A673 (cell line): ENCODE measurements around the gene PCDHA5. TPM values are rescaled to one million over a fixed set of nuclear protein-coding genes. Genes with fewer than 3 reads are reported as not detected.
A peak's percentile ranks its signal among the peaks of the same experiment; 100 is the strongest.
"Not testable (repeated sequence)": the region's sequence is repeated elsewhere in the genome, so short reads cannot be mapped to it uniquely, and the experiment has no call there.

Experiments
- BruUV-seq: library from RNA; stranded (reverse); fragments of 400-500 nt; replicated peaks from 2 replicates; lab custom pipeline; 2021; lab: Mats Ljungman, UMichigan
- CTCF ChIA-PET: fragments of 300-600 bp; sonication (Branson Sonifier 250); formaldehyde crosslinking; loops from one replicate; lab custom pipeline; 2022; ENCODE audit warnings: antibody characterized with exemption; lab: Charles Lee
- POLR2A ChIA-PET: fragments of 300-600 bp; sonication (Branson Sonifier 250); formaldehyde crosslinking; loops from one replicate; lab custom pipeline; 2022; ENCODE audit warnings: antibody characterized with exemption; ENCODE audit not compliant: low non-redundant PET; lab: Charles Lee
- DNase-seq: peaks from one replicate; pipeline ENCODE4 v3.0.0-alpha.2; 2015; ENCODE audit warnings: low spot score
- H3K27ac ChIP-seq: fragments of 200-600 bp; sonication (generic); 2 replicates; pipeline ENCODE4 v1.5.1; 2016; ENCODE audit warnings: mixed run types, low read depth, mild to moderate bottlenecking, mixed read lengths, antibody characterized with exemption, low read length; ENCODE audit not compliant: poor library complexity, severe bottlenecking
- H3K27me3 ChIP-seq: fragments of 200-600 bp; sonication (generic); replicated peaks from 2 replicates; pipeline ENCODE4 v1.6.1; 2017; ENCODE audit warnings: mixed run types, low read depth, mild to moderate bottlenecking, mixed read lengths, antibody characterized with exemption, low read length; ENCODE audit not compliant: insufficient read depth, poor library complexity
- H3K36me3 ChIP-seq: fragments of 200-600 bp; sonication (generic); 2 replicates; pipeline ENCODE4 v1.6.1; 2016; ENCODE audit warnings: mixed run types, mild to moderate bottlenecking, mixed read lengths, antibody characterized with exemption, low read length; ENCODE audit not compliant: insufficient read depth, poor library complexity, severe bottlenecking
- H3K4me1 ChIP-seq: fragments of 200-600 bp; sonication (generic); 2 replicates; pipeline ENCODE4 v1.6.1; 2017; ENCODE audit warnings: mixed run types, mild to moderate bottlenecking, mixed read lengths, antibody characterized with exemption, low read length; ENCODE audit not compliant: insufficient read depth, poor library complexity, severe bottlenecking
- H3K4me3 ChIP-seq: fragments of 200-600 bp; sonication (generic); 2 replicates; pipeline ENCODE4 v1.5.1; 2016; ENCODE audit warnings: low read depth, mixed run types, mild to moderate bottlenecking, mixed read lengths, low read length; ENCODE audit not compliant: poor library complexity, severe bottlenecking
- H3K9me3 ChIP-seq: fragments of 200-600 bp; sonication (generic); 2 replicates; pipeline ENCODE4 v1.6.1; 2016; ENCODE audit warnings: mixed run types, low read depth, mild to moderate bottlenecking, mixed read lengths, antibody characterized with exemption, low read length; ENCODE audit not compliant: poor library complexity, severe bottlenecking
- EZH2 ChIP-seq: fragments of 200-600 bp; sonication (generic); IDR thresholded peaks from 2 replicates; pipeline ENCODE4 v1.6.1; 2017; ENCODE audit warnings: borderline replicate concordance, low read depth, mild to moderate bottlenecking, mixed read lengths, antibody characterized with exemption, low read length; ENCODE audit not compliant: poor library complexity, severe bottlenecking
- intact Hi-C: fragments of 100-400 bp; cut with micrococcal nuclease; formaldehyde crosslinking; loops from one replicate; pipeline ENCODE4 v1.10.0; 2022; ENCODE audit not compliant: unreplicated experiment
- total RNA-seq: library from RNA; stranded (reverse); gene quantifications from 2 replicates; pipeline ENCODE4 v1.2.3, GENCODE V29; 2021
- TF ChIP-seq, protein P1 (sequence below): fragments of 300-800, 200-600 bp; sonication (generic); conservative IDR thresholded peaks from 2 replicates; pipeline ENCODE4 v1.5.1; 2017; ENCODE audit warnings: low read depth, mild to moderate bottlenecking, antibody characterized with exemption, low read length, moderate library complexity, mixed read lengths

The PCDHA5 gene
- total RNA-seq, 1 experiment from 2014 or later, result 2.1 TPM

DNA sequence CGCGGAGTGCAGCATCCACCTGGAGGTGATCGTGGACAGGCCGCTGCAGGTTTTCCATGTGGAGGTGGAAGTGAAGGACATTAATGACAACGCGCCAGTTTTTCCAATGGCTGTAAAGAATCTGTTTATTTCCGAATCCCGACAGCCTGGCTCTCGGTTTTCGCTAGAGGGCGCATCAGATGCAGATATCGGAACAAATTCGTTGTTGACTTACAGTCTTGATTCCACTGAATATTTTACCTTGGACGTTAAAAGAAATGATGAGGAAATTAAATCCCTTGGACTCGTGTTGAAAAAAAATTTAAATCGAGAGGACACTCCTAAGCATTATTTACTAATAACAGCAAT is 19.9 kb upstream of the PCDHA5 start:
- no peaks in the 10 kb centered on the region for H3K36me3 ChIP-seq
- peak overlapping the region; percentile 51 for H3K4me3 ChIP-seq
- POLR2A ChIA-PET, result no interaction called here
- peak; percentile 57 for DNase-seq
- TF ChIP-seq, protein P1, sequence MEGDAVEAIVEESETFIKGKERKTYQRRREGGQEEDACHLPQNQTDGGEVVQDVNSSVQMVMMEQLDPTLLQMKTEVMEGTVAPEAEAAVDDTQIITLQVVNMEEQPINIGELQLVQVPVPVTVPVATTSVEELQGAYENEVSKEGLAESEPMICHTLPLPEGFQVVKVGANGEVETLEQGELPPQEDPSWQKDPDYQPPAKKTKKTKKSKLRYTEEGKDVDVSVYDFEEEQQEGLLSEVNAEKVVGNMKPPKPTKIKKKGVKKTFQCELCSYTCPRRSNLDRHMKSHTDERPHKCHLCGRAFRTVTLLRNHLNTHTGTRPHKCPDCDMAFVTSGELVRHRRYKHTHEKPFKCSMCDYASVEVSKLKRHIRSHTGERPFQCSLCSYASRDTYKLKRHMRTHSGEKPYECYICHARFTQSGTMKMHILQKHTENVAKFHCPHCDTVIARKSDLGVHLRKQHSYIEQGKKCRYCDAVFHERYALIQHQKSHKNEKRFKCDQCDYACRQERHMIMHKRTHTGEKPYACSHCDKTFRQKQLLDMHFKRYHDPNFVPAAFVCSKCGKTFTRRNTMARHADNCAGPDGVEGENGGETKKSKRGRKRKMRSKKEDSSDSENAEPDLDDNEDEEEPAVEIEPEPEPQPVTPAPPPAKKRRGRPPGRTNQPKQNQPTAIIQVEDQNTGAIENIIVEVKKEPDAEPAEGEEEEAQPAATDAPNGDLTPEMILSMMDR, result peak; percentile 65
- no peak for TF ChIP-seq EZH2
- no peaks in the 10 kb centered on the region for H3K27me3 ChIP-seq
- H3K9me3 ChIP-seq, result peaks cover 17% of the 10 kb centered on the region
- H3K4me1 ChIP-seq, result no peaks in the 10 kb centered on the region
- intact Hi-C loops, result no loop called here
- CTCF ChIA-PET, result no interaction called here
- BruUV-seq, result no TSS peak
- peak overlapping the region; percentile 25 for H3K27ac ChIP-seq

DNA sequence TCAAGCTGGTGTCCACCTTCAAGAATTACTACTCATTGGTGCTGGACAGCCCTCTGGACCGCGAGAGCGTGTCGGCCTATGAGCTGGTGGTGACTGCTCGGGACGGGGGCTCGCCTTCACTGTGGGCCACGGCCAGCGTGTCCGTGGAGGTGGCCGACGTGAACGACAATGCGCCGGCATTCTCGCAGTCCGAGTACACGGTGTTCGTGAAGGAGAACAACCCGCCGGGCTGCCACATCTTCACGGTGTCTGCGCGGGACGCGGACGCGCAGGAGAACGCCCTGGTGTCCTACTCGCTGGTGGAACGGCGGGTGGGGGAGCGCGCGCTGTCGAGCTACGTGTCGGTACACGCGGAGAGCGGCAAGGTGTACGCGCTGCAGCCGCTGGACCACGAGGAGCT is 19.0 kb upstream of the PCDHA5 start:
- CTCF ChIA-PET, POLR2A ChIA-PET, intact Hi-C loops, H3K27me3 ChIP-seq, H3K36me3 ChIP-seq, H3K4me3 ChIP-seq, DNase-seq, H3K4me1 ChIP-seq, BruUV-seq, H3K27ac ChIP-seq: not testable (repeated sequence)
- peaks cover 17% of the 10 kb centered on the region for H3K9me3 ChIP-seq

DNA sequence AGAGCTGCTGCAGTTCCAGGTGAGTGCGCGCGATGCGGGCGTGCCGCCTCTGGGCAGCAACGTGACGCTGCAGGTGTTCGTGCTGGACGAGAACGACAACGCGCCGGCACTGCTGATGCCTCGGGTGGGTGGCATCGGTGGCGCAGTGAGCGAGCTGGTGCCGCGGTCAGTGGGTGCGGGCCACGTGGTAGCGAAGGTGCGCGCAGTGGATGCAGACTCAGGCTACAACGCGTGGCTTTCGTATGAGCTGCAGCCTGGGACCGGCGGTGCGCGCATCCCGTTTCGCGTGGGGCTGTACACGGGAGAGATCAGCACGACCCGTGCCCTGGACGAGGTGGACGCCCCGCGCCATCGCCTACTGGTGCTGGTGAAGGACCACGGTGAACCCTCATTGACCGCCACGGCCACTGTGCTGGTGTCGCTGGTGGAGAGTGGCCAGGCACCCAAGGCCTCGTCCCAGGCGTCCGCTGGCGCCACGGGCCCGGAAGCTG is 18.6 kb upstream of the PCDHA5 start:
- no TSS peak for BruUV-seq
- H3K4me1 ChIP-seq, result no peaks in the 10 kb centered on the region
- no peaks in the 10 kb centered on the region for H3K36me3 ChIP-seq
- no peak for TF ChIP-seq EZH2
- TF ChIP-seq, protein P1, result no peak
- H3K4me3 ChIP-seq, result no peak overlapping the region
- ChIA-PET CTCF (no interaction called here), POLR2A (no interaction called here)
- peaks cover 20% of the 10 kb centered on the region for H3K9me3 ChIP-seq
- no peak for DNase-seq
- intact Hi-C loops, result no loop called here
- no peaks in the 10 kb centered on the region for H3K27me3 ChIP-seq
- no peak overlapping the region for H3K27ac ChIP-seq
